Pancreas (tissue), 10 donors: ENCODE results near the gene CSF2. TPM values are rescaled to one million over a fixed set of nuclear protein-coding genes. Genes with fewer than 3 reads are reported as not detected.

Source experiments
- ATAC-seq, 4 donors: fragments of 200-7000 bp; cut with Tn5 transposase; one replicate each; pipeline versions ENCODE4 v1.8.0 to v1.9.1; 2020; ENCODE audit warnings: mild to moderate bottlenecking in 4 of 4, moderate library complexity in 4 of 4
- DNase-seq, 6 donors: peaks; one replicate each; pipeline ENCODE4 v3.0.0-alpha.2; 2020
- FAIRE-seq: peaks from 2 replicates; lab custom pipeline; 2012; peaks lifted over from hg19 to GRCh38; lab: Jason Lieb, UNC
- H3K27ac ChIP-seq, 4 donors: fragments of 200-600 bp; sonication (generic); 1 replicate in 3 of 4; 2 replicates in 1 of 4; pipeline versions ENCODE4 v1.5.0 to v1.8.0; 2020
- H3K27me3 ChIP-seq, 4 donors: fragments of 200-600 bp; one replicate each; pipeline ENCODE4 v1.8.0; 2021
- H3K36me3 ChIP-seq, 3 donors: fragments of 200-600 bp; sonication (generic) in 1 of 3; one replicate each; pipeline versions ENCODE4 v1.5.0 to v1.8.0; 2020 to 2021
- H3K4me1 ChIP-seq, 3 donors: fragments of 200-600 bp; one replicate each; pipeline ENCODE4 v1.8.0; 2021
- H3K4me3 ChIP-seq, 4 donors: fragments of 200-600 bp; sonication (generic) in 2 of 4; one replicate each; pipeline versions ENCODE4 v1.5.0 to v1.8.0; 2020 to 2021
- H3K9me3 ChIP-seq, 4 donors: fragments of 200-600 bp; one replicate each; pipeline ENCODE4 v1.8.0; 2021
- WGBS, 2 donors: extraction: QIAGEN DNeasy Blood & Tissue Kit; methylation state at CpG; one replicate each; pipeline ENCODE4 v1.1.7; 2013; 5-methylcytosine and 5-hydroxymethylcytosine counted together
- intact Hi-C, 3 donors: fragments of 100-400 bp; cut with DNase I; formaldehyde crosslinking; loops; one replicate each; pipeline versions ENCODE4 v1.11.1 to v1.14.2; 2022
- polyA plus RNA-seq, 2 donors: library from polyadenylated mRNA; stranded (reverse); fragments of 200-250 nt; gene quantifications; one replicate each; pipeline ENCODE4 v1.2.3, GENCODE V29; 2013
- total RNA-seq, 6 donors: library from RNA; stranded (reverse); fragmentation: NEBNext Ultra II Directional in 4 of 6; extraction: Animal tissue kit (Norgen Biotek cat#: 25700) in 4 of 6; gene quantifications; one replicate each; pipeline versions ENCODE4 v1.2.1 to v1.2.4, GENCODE V29; 2021 to 2023
- TF ChIP-seq, protein P1 (sequence below), 4 donors: fragments of 200-600 bp; sonication (generic) in 3 of 4; IDR thresholded peaks; one replicate each; pipeline versions ENCODE4 v1.5.0 to v1.8.0; 2021; ENCODE audit warnings: antibody characterized with exemption in 4 of 4
- donor health status: healthy with polysubstance abuse.
- donor health status: DM: no; HTN: no; CAD: no; lungs with moderate emphysema.
- donor health status: DM: no; HTN: no; CAD: no.
- donor health status: control.
- donor health status: control.
- donor health status: Bipolar disorder and iron deficiency.
- donor health status: DM: yes; HTN: yes; CAD: no.
- donor health status: DM: no; HTN: no; CAD: no.
- donor health status: DM: no; HTN: no; CAD: no.
- donor health status: DM: yes; HTN: yes; CAD: no.

CSF2 gene
- total and polyA plus RNA-seq, 8 donors, result 0.19 TPM; not detected in 7

- Histone ChIP-seq H3K4me1 (no peaks in the 10 kb centered on the region), H3K4me3 (no peak overlapping the region), H3K36me3 (no peaks in the 10 kb centered on the region), H3K9me3 (no peaks in the 10 kb centered on the region), H3K27ac (no peak overlapping the region), H3K27me3 (no peaks in the 10 kb centered on the region)
- WGBS, 2 donors, result 69 to 73% methylated on average over 4 of the region's 4 CpGs
- intact Hi-C loops, result no loop called here
- DNase-seq (peak in 2 of 6 donors; percentile 2 to 25), ATAC-seq (no peak), FAIRE-seq (no peak)
- TF ChIP-seq, protein P1, sequence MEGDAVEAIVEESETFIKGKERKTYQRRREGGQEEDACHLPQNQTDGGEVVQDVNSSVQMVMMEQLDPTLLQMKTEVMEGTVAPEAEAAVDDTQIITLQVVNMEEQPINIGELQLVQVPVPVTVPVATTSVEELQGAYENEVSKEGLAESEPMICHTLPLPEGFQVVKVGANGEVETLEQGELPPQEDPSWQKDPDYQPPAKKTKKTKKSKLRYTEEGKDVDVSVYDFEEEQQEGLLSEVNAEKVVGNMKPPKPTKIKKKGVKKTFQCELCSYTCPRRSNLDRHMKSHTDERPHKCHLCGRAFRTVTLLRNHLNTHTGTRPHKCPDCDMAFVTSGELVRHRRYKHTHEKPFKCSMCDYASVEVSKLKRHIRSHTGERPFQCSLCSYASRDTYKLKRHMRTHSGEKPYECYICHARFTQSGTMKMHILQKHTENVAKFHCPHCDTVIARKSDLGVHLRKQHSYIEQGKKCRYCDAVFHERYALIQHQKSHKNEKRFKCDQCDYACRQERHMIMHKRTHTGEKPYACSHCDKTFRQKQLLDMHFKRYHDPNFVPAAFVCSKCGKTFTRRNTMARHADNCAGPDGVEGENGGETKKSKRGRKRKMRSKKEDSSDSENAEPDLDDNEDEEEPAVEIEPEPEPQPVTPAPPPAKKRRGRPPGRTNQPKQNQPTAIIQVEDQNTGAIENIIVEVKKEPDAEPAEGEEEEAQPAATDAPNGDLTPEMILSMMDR (IDR thresholded peaks at IDR 0.05), result no peak
Measured at GRCh38 chr5:132053483-132053882, 20.1 kb upstream of the CSF2 start.

DNA sequence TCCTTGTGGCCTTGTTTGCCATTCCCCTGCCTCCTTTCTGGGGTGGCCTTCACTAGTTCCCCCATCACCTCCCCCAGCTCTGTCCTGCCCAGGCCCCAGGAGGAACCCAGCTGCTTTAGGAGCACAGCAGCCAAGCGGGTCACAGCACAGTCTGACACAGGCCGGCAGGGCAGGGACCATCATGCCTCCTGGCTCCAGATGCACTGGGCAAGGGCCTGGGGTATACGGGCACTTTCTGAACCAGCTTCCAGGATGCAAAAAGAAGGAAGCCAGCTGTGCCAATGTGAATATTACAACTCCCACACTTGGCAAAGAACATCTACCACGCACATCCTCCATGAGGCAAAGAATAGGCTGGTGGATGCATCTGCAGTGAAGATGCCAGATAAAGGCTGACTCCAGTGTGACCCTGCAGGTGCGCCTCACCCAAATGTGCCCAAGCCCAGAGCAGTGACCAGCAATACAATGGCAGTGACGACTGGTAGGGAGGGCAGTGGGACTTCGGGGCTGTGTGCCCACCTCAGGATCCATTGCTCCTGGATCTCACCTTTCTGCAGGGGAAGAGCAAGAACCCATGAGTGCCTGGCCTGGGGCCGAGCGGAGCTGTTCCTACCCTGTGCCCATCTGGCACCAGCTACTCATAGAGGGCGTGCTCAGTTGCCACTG is 19.4 kb upstream of the CSF2 start:
- WGBS, 2 donors, result 76 to 80% methylated on average over 10 of the region's 10 CpGs
- TF ChIP-seq, protein P1 (IDR thresholded peaks at IDR 0.05), result no peak
- H3K27ac ChIP-seq, result no peak overlapping the region
- no peak for FAIRE-seq
- no peak overlapping the region for H3K4me3 ChIP-seq
- no peaks in the 10 kb centered on the region for H3K27me3 ChIP-seq
- DNase-seq, result peak in 3 of 6 donors; percentile 5 to 34 (median 33)
- H3K9me3 ChIP-seq, result no peaks in the 10 kb centered on the region
- no peaks in the 10 kb centered on the region for H3K4me1 ChIP-seq
- intact Hi-C loops, result no loop called here
- no peaks in the 10 kb centered on the region for H3K36me3 ChIP-seq
- ATAC-seq, result no peak

GRCh38 chr5:132054697-132055440 is 18.7 kb upstream of the CSF2 start:
- Histone ChIP-seq H3K4me1 (no peaks in the 10 kb centered on the region), H3K9me3 (no peaks in the 10 kb centered on the region), H3K4me3 (no peak overlapping the region), H3K27ac (no peak overlapping the region), H3K36me3 (no peaks in the 10 kb centered on the region), H3K27me3 (no peaks in the 10 kb centered on the region)
- no peak for FAIRE-seq
- peak in 1 of 6 donors; percentile 39 for DNase-seq
- WGBS, 2 donors, result 57 to 67% methylated on average over 9 of the region's 9 CpGs
- ATAC-seq, result no peak
- TF ChIP-seq, protein P1 (IDR thresholded peaks at IDR 0.05), result no peak
- intact Hi-C loops, result no loop called here

DNA sequence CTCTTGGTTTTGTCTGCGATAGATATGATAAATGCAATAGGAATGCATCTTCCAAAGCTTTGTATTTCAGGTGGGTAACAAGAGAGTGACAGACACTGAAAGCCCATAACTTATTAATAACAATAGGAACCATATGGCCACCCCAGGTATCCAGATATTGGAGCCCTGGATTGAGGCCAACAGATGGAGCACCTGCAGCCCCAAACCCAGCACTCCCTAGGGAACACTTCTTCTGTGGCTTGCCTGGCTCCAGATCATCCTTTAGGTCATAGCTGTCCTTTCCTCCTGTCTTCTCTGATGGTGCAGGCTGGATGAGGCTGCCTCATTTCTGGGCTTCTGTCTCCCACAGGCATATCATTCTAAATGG is 18.2 kb upstream of the CSF2 start:
- FAIRE-seq (no peak), DNase-seq (peak in 1 of 6 donors; percentile 3), ATAC-seq (no peak)
- TF ChIP-seq, protein P1 (IDR thresholded peaks at IDR 0.05), result no peak
- Histone ChIP-seq H3K27me3 (no peaks in the 10 kb centered on the region), H3K4me3 (no peak overlapping the region), H3K27ac (no peak overlapping the region), H3K9me3 (no peaks in the 10 kb centered on the region), H3K4me1 (no peaks in the 10 kb centered on the region), H3K36me3 (no peaks in the 10 kb centered on the region)
- intact Hi-C loops, result no loop called here
- WGBS, 2 donors, result 94 to 96% methylated on average over 1 of the region's 1 CpG
